ENCODE measurements around the gene MSI1.

DNA sequence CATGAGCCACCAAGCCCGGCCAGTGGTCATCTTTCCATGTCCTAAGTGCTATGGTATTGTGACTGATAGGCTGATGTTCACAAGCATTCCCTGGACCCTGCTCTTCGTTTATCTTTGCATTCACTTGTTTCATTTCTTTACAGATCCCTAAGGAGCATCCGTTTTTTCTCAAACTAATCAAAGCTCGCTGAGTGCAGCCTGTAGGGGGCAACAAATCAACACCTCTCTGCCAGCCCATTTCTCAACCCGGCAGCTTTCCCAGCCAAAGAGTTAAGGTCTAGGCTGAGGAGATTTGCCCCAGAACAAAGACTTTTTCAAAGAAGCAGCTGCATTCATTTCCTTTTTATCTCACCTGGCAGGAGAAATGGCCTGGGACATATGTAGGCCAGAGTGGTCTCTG, 54.7 kb downstream of the MSI1 start:
- TF ChIP-seq CTCF (IDR thresholded peaks at IDR 0.05) (no peak; the same call in 1 of the 2 replicates), POLR2AphosphoS5 (IDR thresholded peaks at IDR 0.05; ENCODE audit: low read depth, low read length) (no peak), SIN3A (IDR thresholded peaks at IDR 0.05; ENCODE audit: borderline replicate concordance, insufficient read depth, low read depth, low read length) (no peak)
- TF ChIP-seq, protein P1, sequence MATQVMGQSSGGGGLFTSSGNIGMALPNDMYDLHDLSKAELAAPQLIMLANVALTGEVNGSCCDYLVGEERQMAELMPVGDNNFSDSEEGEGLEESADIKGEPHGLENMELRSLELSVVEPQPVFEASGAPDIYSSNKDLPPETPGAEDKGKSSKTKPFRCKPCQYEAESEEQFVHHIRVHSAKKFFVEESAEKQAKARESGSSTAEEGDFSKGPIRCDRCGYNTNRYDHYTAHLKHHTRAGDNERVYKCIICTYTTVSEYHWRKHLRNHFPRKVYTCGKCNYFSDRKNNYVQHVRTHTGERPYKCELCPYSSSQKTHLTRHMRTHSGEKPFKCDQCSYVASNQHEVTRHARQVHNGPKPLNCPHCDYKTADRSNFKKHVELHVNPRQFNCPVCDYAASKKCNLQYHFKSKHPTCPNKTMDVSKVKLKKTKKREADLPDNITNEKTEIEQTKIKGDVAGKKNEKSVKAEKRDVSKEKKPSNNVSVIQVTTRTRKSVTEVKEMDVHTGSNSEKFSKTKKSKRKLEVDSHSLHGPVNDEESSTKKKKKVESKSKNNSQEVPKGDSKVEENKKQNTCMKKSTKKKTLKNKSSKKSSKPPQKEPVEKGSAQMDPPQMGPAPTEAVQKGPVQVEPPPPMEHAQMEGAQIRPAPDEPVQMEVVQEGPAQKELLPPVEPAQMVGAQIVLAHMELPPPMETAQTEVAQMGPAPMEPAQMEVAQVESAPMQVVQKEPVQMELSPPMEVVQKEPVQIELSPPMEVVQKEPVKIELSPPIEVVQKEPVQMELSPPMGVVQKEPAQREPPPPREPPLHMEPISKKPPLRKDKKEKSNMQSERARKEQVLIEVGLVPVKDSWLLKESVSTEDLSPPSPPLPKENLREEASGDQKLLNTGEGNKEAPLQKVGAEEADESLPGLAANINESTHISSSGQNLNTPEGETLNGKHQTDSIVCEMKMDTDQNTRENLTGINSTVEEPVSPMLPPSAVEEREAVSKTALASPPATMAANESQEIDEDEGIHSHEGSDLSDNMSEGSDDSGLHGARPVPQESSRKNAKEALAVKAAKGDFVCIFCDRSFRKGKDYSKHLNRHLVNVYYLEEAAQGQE (IDR thresholded peaks at IDR 0.05; ENCODE audit: insufficient read depth in 1 of 2, low read depth in 2 of 2, low read length in 1 of 2): no peak

All from Panc1 (cell line).